Neutrophil (primary cell): Measurements from ENCODE around the gene KLF9.

Experiments used
- H3K27ac ChIP-seq: fragments of 200-600 bp; sonication (generic); 2 replicates; pipeline ENCODE4 v1.5.1; 2016; ENCODE audit warnings: mild to moderate bottlenecking, moderate library complexity
- H3K27me3 ChIP-seq: fragments of 200-600 bp; sonication (generic); 2 replicates; pipeline ENCODE4 v1.6.0; 2016; ENCODE audit warnings: mild to moderate bottlenecking
- H3K36me3 ChIP-seq: fragments of 200-600 bp; sonication (generic); 2 replicates; pipeline ENCODE4 v1.5.1; 2017
- H3K4me1 ChIP-seq, 2 experiments: fragments of 200-600 bp in 1 of 2; sonication (generic) in 1 of 2; 1 replicate in 1 of 2; 2 replicates in 1 of 2; pipeline versions ENCODE4 v1.5.1 to v1.6.1; 2013 to 2016; ENCODE audit warnings: low read depth in 1 of 2, low read length in 1 of 2, mild to moderate bottlenecking in 1 of 2, moderate library complexity in 1 of 2; ENCODE audit not compliant: control insufficient read depth in 1 of 2, insufficient read depth in 1 of 2
- H3K4me3 ChIP-seq, 2 experiments: fragments of 200-600 bp in 1 of 2; sonication (generic) in 1 of 2; 1 replicate in 1 of 2; 2 replicates in 1 of 2; pipeline ENCODE4 v1.5.1; 2013 to 2016; ENCODE audit warnings: low read depth in 1 of 2, low read length in 1 of 2, mild to moderate bottlenecking in 1 of 2, moderate library complexity in 1 of 2
- H3K9me3 ChIP-seq: fragments of 200-600 bp; sonication (generic); 2 replicates; pipeline ENCODE4 v1.5.1; 2016
- CTCF ChIP-seq: fragments of 200-600 bp; sonication (generic); IDR thresholded peaks from 2 replicates; pipeline ENCODE4 v1.5.1; 2016; ENCODE audit warnings: antibody characterized with exemption

KLF9 gene

GRCh38 chr9:70374962-70375618 is 39.4 kb downstream of the KLF9 start:
- Histone ChIP-seq H3K27ac (no peak overlapping the region), H3K4me1 (no peaks in the 10 kb centered on the region), H3K27me3 (no peaks in the 10 kb centered on the region), H3K4me3 (no peak overlapping the region), H3K9me3 (no peaks in the 10 kb centered on the region), H3K36me3 (no peaks in the 10 kb centered on the region)
- TF ChIP-seq CTCF = no peak

GRCh38 chr9:70367305-70367930 is 47.0 kb downstream of the KLF9 start:
- H3K4me3 ChIP-seq = no peak overlapping the region
- no peak for TF ChIP-seq CTCF

GRCh38 chr9:70363760-70364159 is 50.7 kb downstream of the KLF9 start:
- no peaks in the 10 kb centered on the region for H3K27me3 ChIP-seq
- H3K36me3 ChIP-seq = no peaks in the 10 kb centered on the region
- no peaks in the 10 kb centered on the region for H3K9me3 ChIP-seq
- H3K4me1 ChIP-seq = no peaks in the 10 kb centered on the region
- H3K27ac ChIP-seq = no peak overlapping the region
- no peak overlapping the region for H3K4me3 ChIP-seq
- no peak for TF ChIP-seq CTCF

More at GRCh38 chr9:70367305-70367930, 47.0 kb downstream of the KLF9 start:
- no peaks in the 10 kb centered on the region for H3K27me3 ChIP-seq
- no peaks in the 10 kb centered on the region for H3K36me3 ChIP-seq
- H3K9me3 ChIP-seq = no peaks in the 10 kb centered on the region
- no peaks in the 10 kb centered on the region for H3K4me1 ChIP-seq
- no peak overlapping the region for H3K27ac ChIP-seq

- Histone ChIP-seq H3K36me3 (peaks cover 4% of the 10 kb centered on the region), H3K27ac (no peak overlapping the region), H3K4me1 (no peaks in the 10 kb centered on the region), H3K4me3 (no peak overlapping the region), H3K9me3 (no peaks in the 10 kb centered on the region), H3K27me3 (no peaks in the 10 kb centered on the region)
- no peak for TF ChIP-seq CTCF
Measured at GRCh38 chr9:70362952-70363351, 51.5 kb downstream of the KLF9 start.

GRCh38 chr9:70355801-70356200 is 58.7 kb downstream of the KLF9 start:
- no peak for TF ChIP-seq CTCF
- Histone ChIP-seq H3K36me3 (peaks cover 24% of the 10 kb centered on the region), H3K27ac (no peak overlapping the region), H3K4me1 (no peaks in the 10 kb centered on the region), H3K4me3 (no peak overlapping the region), H3K27me3 (no peaks in the 10 kb centered on the region), H3K9me3 (no peaks in the 10 kb centered on the region)
